ENCODE results near the gene DMD.

The DMD gene

GRCh38 chrX:31260351-31260750 lies 1951.0 kb downstream of the DMD start:
- no peak for DNase-seq (ENCODE audit: low read depth in 3 of 3, low spot score in 1 of 3)

DNA sequence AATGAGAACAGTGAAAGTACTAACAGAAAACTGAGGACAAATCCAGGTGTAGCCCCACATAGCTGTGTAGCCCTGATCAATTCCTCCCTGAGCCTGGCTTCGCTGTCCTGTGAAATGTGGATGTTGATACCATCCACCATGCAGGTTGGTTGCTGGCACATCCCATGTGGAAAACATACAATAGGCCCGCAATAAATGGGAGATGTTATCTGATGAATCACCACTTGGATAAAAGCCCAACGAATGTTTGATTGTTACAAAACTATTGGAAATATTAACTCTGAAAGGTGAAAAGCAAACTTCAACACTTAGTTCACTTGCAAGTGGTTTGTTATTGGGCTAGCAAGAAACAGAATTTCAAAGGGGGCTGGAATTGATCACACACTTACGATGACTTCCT lies 1953.2 kb downstream of the DMD start:
- no peak for DNase-seq (ENCODE audit: low read depth in 3 of 3, low spot score in 1 of 3)

GRCh38 chrX:31255310-31256033 lies 1955.9 kb downstream of the DMD start:
- no peak for DNase-seq (ENCODE audit: low read depth in 3 of 3, low spot score in 1 of 3)

DNA sequence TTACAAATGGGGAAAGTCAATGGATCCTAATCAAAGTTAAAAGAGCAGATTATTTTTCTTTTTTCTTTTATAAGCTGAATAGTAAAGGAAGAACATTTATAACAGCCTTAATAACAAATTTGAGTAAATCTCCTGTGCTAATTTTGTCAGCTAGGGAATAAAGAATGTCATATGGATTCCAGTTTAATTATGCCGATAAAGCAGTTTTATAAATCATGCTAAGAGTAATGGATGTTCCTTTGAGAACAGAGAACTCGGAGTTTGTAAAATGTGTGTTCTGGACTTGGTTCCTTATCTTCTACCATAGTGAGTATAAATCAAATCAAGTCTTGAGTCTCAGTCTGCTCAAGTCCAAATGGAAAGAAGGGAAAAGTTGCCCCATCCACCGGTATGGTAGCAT lies 1959.2 kb downstream of the DMD start:
- DNase-seq (ENCODE audit: low read depth in 3 of 3, low spot score in 1 of 3), result no peak

- no peak for DNase-seq (ENCODE audit: low read depth in 3 of 3, low spot score in 1 of 3)
Measured at GRCh38 chrX:31251336-31251735, 1960.0 kb downstream of the DMD start.

DNA sequence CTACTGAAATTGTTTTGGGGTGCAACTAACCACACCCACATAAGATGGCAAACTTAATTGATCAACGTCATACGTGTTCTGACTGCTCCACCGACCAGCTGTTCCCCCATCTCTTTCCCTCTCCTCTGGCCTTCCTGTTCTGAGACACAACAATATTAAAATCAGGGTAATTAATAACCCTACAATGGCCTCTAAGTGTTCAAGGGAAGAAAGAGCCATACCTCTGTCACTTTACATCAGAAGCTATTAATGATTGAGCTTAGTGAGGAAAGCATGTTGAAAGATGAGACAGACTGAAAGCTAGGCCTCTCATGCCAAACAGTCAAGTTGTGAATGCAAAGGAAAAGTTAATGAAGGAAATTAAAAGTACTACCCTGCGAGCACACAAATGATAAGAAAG lies 1965.6 kb downstream of the DMD start:
- DNase-seq (ENCODE audit: low read depth in 3 of 3, low spot score in 1 of 3), result no peak

DNA sequence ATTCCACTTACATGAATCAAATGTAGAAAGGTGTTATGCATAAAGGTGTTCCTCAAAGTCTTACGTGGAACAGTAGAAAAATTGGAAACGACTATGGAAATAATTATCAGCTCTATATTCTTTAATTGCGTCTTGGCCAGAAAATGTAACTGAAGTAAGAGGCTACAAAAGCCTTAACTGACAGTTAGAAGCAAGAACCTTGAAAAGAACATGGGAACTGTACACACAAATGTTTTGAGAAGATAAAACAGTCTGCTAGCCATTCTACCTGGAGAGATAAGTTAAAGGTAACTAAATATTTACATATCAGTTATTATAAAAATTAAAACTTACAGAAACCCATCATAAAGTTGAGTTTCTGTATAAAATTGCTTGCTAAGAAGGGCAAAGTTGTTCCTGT lies 1967.5 kb downstream of the DMD start:
- no peak for DNase-seq (ENCODE audit: low read depth in 3 of 3, low spot score in 1 of 3)

GRCh38 chrX:31240982-31241381 lies 1970.4 kb downstream of the DMD start:
- no peak for DNase-seq (ENCODE audit: low read depth in 3 of 3, low spot score in 1 of 3)

GRCh38 chrX:31237189-31237588 lies 1974.2 kb downstream of the DMD start:
- DNase-seq (ENCODE audit: low read depth in 3 of 3, low spot score in 1 of 3), result no peak

- no peak for DNase-seq (ENCODE audit: low read depth in 3 of 3, low spot score in 1 of 3)
Measured at GRCh38 chrX:31236231-31236630, 1975.1 kb downstream of the DMD start.

- no peak for DNase-seq (ENCODE audit: low read depth in 3 of 3, low spot score in 1 of 3)
Measured at GRCh38 chrX:31233941-31234496, 1977.3 kb downstream of the DMD start.

GRCh38 chrX:31232506-31232905 lies 1978.8 kb downstream of the DMD start:
- DNase-seq (ENCODE audit: low read depth in 3 of 3, low spot score in 1 of 3), result no peak

DNA sequence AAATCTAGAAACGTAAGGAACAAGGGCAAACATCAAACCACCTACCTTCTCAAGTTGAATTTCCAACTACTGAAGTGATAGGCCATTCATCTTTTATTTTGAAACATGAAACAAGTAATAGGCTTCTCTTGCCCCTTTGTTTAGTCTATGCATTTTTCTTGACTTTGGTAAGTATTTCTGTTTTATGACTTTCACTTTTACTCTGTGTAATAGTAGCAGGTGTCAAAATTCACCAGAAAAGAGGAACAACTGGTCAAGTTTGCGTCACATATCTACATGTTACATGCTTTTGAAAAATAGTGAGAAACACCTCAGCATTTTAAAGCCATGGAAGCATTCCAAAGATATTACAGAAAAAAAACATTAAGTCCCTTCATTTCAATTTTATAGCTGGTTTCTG lies 1982.4 kb downstream of the DMD start:
- no peak for DNase-seq (ENCODE audit: low read depth in 3 of 3, low spot score in 1 of 3)

- DNase-seq (ENCODE audit: low read depth in 3 of 3, low spot score in 1 of 3), result no peak
Measured at GRCh38 chrX:31228415-31228832, 1982.9 kb downstream of the DMD start.

DNA sequence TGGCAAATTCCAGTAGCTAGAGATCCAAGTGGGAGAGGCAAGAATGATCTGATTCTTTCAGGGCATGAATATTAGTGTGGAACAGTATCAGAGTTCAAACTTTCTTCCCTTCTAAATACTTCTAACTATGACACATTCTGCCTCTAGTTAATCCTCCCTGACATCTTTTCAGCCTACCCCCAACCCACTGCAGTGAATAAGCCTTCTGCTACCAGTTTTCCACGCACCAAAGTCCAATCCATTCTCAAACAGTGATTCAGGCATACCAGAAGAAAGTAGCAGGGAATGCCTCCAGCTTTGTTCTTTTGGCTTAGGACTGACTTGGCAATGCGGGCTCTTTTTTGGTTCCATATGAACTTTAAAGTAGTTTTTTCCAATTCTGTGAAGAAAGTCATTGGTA lies 1984.1 kb downstream of the DMD start:
- DNase-seq (ENCODE audit: low read depth in 3 of 3, low spot score in 1 of 3), result no peak

- no peak for DNase-seq (ENCODE audit: low read depth in 3 of 3, low spot score in 1 of 3)
Measured at GRCh38 chrX:31225819-31226218, 1985.5 kb downstream of the DMD start.

- DNase-seq (ENCODE audit: low read depth in 3 of 3, low spot score in 1 of 3), result no peak
Measured at GRCh38 chrX:31224381-31225012, 1986.9 kb downstream of the DMD start.

- no peak for DNase-seq (ENCODE audit: low read depth in 3 of 3, low spot score in 1 of 3)
Measured at GRCh38 chrX:31223817-31224216, 1987.5 kb downstream of the DMD start.

DNA sequence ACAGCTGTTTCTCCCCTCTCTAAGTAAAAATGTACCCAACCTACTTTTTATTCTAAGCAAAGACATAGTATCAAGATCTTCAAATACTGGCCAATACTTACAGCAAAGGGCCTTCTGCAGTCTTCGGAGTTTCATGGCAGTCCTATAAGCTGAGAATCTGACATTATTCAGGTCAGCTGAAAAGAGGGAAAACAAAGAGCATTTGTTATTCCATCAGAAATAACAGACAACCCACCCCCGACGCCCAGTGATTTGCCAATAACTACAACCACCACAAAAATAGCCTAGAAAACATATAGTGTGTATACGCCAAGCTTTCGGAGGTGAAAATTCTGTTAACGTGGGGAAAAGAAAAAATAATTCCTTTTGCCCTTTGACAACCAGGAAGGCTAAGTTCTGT lies 1988.4 kb downstream of the DMD start:
- DNase-seq (ENCODE audit: low read depth in 3 of 3, low spot score in 1 of 3), result no peak

- DNase-seq (ENCODE audit: low read depth in 3 of 3, low spot score in 1 of 3), result no peak
Measured at GRCh38 chrX:31219174-31219573, 1992.2 kb downstream of the DMD start.

GRCh38 chrX:31217084-31217483 lies 1994.3 kb downstream of the DMD start:
- DNase-seq (ENCODE audit: low read depth in 3 of 3, low spot score in 1 of 3), result no peak

GRCh38 chrX:31215277-31215815 lies 1996.0 kb downstream of the DMD start:
- DNase-seq (ENCODE audit: low read depth in 3 of 3, low spot score in 1 of 3), result no peak

Data from stimulated activated CD4-positive, alpha-beta T cell treated with anti-CD3 and anti-CD28 coated beads, TNF-alpha, amount 100 ng/mL, for 1 hour (primary cell).